AG09309 (cell line): Measurements from ENCODE around the gene ZNF622.
"Not testable (repeated sequence)": the region's sequence is repeated elsewhere in the genome, so short reads cannot be mapped to it uniquely, and the experiment has no call there.

ENCODE experiments used
- DNase-seq: peaks from one replicate; pipeline ENCODE4 v3.0.0-alpha.2; 2010; ENCODE audit warnings: low read depth
- H3K4me3 ChIP-seq: 2 replicates; pipeline ENCODE4 v1.5.1; 2011; ENCODE audit warnings: mild to moderate bottlenecking, low read depth, low read length, moderate library complexity; ENCODE audit not compliant: control insufficient read depth
- TF ChIP-seq, protein P1 (sequence below): IDR thresholded peaks from 2 replicates; pipeline ENCODE4 v1.5.1; 2011; ENCODE audit warnings: mild to moderate bottlenecking, low read depth, low read length, inconsistent platforms; ENCODE audit not compliant: insufficient read depth, control insufficient read depth; ENCODE audit errors: missing control alignments

ZNF622 gene

DNA sequence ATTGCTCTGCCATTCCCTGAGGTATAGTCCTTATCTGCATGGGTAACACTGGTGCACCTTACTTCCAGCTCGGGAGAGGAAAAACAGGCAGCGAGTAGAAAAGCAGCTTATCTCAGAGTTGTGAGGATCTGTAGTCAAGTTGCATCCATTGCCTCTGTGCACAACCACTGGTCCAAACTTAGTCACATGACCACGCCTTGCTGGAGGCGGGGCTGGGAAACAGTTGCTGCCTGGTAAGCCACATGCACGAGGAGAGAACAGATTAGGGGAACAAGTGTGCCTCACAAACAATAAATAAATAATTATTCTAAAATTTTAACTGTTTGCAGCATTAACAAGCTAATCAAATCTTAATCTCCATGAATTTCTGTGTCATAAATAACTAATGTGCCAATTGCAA lies 18.6 kb downstream of the ZNF622 start:
- no peak overlapping the region for H3K4me3 ChIP-seq
- TF ChIP-seq, protein P1, sequence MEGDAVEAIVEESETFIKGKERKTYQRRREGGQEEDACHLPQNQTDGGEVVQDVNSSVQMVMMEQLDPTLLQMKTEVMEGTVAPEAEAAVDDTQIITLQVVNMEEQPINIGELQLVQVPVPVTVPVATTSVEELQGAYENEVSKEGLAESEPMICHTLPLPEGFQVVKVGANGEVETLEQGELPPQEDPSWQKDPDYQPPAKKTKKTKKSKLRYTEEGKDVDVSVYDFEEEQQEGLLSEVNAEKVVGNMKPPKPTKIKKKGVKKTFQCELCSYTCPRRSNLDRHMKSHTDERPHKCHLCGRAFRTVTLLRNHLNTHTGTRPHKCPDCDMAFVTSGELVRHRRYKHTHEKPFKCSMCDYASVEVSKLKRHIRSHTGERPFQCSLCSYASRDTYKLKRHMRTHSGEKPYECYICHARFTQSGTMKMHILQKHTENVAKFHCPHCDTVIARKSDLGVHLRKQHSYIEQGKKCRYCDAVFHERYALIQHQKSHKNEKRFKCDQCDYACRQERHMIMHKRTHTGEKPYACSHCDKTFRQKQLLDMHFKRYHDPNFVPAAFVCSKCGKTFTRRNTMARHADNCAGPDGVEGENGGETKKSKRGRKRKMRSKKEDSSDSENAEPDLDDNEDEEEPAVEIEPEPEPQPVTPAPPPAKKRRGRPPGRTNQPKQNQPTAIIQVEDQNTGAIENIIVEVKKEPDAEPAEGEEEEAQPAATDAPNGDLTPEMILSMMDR: no peak
- DNase-seq: no peak

DNA sequence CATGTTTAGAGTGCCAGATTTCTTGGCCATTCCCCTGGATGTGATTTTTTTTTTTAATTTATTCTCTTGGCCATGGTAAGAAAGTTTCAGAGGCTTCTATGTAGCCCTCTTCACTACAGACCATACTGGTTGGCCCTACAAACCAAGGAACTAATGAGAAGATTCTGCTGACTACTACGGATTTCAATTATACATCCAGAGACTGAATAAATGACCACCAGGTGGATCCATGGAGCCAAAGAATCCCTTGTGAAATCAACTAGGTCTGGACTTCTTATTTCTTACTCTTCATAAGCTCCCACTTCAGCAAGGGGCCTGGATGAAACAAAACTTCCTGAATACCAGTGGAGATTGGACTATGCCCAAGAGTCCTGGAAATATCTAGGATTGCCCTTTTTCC lies 27.6 kb downstream of the ZNF622 start:
- no peak overlapping the region for H3K4me3 ChIP-seq
- TF ChIP-seq, protein P1: peak; percentile 26
- DNase-seq: no peak

DNA sequence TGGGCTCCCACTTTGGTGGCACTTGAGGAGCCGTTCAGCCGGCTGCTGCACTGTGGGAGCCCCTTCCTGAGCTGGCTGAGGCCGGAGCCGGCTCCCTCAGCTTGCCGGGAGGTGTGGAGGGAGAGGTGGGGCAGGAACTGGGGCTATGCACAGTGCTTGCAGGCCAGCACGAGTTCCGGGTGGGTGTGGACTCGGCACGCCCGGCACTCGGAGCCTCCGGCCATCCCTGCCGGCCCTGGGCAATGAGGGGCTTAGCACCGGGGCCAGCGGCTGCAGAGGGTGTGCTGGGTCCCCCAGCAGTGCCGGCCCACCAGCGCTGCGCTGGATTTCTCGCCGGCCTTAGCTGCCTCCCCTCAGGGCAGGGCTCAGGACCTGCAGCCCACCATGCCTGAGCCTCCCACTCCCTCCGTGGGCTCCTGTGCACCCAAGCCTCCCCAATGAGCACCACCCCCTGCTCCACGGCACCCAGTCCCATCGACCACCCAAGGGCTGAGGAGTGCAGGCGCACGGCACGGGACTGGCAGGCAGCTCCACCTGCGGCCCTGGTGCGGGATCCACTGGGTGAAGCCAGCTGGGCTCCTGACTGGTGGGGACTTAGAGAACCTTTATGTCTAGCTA lies 29.4 kb downstream of the ZNF622 start:
- not testable (repeated sequence) for DNase-seq, H3K4me3 ChIP-seq

DNA sequence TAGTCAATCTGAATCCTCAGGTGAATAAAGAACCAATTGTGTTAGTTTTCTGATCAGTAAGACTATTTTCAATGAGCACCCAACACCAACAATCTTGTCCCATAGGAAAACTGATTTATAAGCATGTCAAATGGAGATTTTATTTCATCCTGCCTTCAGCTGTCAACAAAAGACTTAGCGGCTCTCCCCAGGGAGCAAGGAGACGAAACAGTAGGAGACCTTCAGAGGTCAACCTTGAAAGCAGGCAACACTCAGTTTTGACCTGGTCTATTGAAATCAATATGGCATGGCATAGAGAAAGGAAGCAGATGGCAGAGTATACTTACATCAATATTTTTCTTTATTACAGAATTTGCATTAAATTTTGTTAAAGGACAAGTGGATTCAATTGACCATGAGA lies 34.1 kb downstream of the ZNF622 start:
- no peak overlapping the region for H3K4me3 ChIP-seq
- TF ChIP-seq, protein P1: no peak
- no peak for DNase-seq

DNA sequence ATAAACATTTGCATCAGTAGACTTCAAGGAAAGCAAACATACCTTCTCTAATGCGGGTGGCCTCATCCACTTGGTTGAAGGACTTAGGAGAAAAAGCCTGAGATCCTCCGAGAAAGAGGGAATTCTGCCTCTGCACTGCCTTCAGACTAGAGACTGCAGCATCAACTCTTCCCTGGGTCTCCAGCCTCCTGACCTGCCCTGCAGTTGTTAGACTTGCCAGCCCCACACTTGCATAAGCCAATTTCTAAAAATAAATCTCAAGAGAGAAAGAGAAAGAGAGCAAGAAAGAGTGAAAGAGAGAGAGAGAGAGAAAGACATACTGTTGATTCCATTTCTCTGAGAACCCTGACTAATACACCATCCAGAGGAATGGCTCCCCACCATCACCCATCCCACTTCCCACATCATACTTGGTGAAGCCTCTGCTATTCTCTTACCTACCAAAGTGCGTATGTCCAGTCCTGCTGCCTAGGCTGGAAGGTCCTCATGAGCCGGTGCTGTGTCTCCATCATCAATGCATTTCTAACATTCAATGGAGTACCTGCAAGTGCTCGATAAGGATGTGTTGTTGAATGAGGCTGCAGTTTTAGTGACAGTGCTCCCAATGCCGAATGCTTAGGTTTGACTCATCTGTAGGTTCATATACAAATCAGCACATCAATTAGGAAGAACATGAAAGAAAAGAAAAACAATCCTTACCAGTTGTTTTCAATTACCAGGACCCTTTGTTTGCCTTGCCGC lies 35.1 kb downstream of the ZNF622 start:
- no peak for DNase-seq
- TF ChIP-seq, protein P1: no peak
- no peak overlapping the region for H3K4me3 ChIP-seq

DNA sequence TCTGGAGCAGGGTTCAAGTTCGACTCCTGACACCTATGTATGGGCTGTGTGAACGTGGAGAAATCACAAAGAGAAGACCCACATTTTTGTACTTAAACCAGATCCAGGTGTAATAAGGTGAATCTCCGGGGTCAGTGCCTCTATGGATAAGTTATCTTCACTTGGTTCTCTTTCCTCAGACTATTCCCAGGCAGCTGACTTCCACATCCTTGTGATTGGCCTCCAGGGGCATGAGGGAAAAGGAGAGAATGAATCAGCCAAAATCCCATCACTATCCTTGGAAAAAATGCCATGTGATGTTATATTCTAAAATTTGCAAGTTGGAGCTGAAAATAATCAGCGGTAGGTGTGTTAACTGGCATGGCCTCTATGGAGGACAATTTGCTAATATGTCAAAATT lies 37.2 kb downstream of the ZNF622 start:
- TF ChIP-seq, protein P1: no peak
- no peak overlapping the region for H3K4me3 ChIP-seq
- no peak for DNase-seq

DNA sequence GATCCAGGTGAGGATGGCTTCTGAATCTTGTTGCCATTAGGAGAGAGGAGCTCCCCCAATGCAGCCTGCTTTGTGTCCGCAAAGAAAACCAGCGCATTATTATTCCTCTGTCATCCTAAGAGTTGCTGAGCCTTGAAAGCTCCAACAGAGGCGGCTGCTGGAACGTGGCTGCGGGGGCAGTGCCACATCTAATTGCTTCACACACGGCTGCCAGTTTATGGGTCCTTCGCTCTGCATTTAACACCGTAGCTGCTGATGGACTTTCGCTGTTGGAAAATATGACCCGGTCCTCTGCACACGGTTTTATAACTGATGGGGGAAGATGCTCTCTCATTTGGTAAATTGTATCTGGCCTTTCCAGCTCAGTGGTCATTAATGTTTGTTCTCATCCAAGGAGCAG lies 38.0 kb downstream of the ZNF622 start:
- no peak overlapping the region for H3K4me3 ChIP-seq
- DNase-seq: no peak
- TF ChIP-seq, protein P1: no peak
